Measurements from ENCODE around the gene HEATR5A.
"Not testable (repeated sequence)": the region's sequence is repeated elsewhere in the genome, so short reads cannot be mapped to it uniquely, and the experiment has no call there.

HEATR5A gene

GRCh38 chr14:31255918-31256317, 164.4 kb downstream of the HEATR5A start:
- not testable (repeated sequence) for DNase-seq

GRCh38 chr14:31255286-31255685, 165.1 kb downstream of the HEATR5A start:
- no peak for DNase-seq

DNA sequence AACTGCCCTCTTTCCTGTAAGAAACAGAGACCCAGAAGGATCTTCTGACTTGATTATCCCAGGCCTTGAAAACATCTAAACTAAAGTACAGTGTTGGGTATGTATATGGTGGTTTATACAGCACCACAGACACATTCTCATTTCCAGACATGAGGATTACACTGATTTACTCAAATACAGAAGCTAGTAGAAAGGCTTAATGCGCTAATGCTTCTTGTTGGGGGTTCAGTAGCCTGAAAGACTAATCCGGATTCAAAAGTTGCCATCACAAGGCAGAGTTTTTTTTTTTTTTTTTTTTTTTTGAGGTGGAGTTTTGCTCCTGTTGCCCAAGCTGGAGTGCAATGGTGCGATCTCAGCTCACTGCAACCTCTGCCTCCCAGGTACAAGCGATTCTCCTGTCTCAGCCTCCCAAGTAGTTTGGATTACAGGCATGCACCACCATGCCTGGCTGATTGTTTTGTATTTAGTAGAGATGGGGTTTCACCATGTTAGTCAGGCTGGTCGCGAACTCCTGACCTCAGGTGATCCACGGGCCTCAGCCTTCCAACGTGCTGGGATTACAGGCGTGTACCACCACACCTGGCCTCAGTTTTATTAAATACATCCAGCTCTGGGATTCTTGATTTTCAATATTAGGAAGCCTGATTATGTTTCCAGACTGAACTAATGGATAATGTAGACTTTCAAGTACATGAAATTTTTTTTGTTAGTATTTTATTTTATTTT, 166.4 kb downstream of the HEATR5A start:
- no peak for DNase-seq

DNA sequence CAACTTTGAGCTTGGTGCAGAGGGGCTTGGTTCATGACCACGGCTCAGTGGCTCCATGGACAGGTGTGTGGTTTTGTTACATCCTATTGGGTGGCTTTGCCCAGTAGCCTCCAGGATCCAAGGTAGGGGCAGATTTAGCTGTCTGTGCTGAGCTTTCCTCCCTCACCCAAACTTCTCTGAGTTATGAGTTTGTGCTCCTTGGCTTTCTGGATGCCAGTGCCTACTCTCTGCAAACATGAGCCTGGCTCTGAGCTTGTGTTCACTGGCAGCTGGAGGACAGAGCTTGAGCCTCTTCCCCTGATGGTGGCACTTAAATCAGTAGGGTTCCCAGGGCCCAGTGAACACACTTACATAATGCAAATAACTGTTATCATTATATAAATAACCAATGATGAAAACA, 167.5 kb downstream of the HEATR5A start:
- no peak for DNase-seq

DNA sequence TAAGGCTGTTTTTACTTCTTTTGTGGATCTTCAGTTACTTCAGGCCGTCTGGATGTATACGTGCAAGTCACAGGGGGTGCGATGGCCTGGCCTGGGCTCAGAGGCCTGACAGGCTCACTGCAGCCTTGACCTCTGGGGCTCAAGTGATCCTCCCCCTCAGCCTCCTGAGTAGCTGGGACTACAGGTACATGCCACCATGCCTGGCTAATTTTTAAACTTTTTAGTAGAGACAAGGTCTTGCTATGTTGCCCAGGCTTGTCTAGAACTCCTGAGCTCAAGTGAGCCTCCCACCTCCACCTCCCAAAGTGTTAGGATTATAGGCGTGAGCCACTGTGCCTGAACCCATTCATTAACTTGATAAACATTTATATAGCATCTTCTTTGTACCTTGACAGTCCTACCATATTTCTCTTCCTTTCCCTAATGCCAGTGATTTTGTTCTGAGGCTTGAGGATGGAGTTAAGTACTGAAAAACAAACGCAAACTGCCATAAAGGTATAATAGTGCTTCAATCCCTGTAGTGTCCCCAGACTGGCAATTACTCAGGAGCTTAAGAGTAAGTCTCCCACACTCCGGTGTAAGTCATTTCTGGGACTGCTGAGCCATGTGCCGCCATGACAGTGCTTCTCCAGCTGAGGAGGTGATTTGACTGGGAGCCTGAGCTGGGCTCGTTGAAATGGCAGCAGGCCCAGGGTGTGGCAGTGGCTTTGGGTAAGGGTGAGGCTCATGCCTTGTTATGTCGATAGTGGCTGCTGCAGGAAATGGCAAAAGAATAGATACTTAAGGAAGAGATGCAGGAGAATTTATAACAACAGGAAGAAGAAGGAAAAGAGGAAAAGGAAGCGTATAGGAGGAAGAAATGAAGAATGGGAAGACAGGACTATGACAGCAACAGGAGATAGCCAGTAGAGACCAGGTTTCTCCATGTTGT, 169.1 kb downstream of the HEATR5A start:
- DNase-seq, result no peak

DNA sequence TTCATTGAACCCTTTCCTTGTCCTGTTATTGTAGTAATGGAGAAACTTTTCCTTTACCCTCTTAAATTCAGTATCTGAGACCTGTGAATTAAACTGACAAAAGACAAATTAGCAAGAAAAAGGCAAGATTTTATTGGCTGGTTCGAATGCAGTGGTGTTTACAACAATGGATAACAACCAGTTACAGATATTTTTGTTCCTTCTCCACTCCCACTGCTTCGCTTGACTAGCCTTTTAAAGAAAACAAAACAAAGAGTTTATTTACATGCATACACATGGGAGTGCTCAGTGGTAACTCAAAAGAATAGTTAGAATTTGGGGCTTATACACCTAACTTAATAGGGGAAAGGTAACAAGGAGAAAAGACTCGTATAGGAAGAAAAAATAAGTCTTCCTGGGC, 175.7 kb downstream of the HEATR5A start:
- no peak for DNase-seq

DNA sequence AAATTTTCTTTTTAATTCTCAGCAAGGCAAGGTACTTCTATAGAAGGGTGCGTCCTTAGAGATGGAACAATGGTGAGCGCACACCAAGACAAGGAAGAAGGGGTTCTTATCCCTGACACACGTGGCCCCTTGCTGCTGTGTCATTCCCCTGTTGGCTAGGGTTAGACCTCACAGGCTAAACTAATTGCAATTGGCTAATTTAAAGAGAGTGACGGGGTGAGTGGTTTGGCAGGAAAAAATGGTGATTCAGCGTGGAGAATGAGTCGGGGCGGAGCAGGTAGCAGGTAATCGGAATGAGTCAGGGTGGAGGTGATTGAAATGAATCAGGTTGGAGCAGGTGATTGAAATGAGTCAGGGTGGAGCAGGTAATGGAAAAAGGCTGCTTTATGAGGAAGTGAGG, 176.5 kb downstream of the HEATR5A start:
- DNase-seq, result no peak

DNA sequence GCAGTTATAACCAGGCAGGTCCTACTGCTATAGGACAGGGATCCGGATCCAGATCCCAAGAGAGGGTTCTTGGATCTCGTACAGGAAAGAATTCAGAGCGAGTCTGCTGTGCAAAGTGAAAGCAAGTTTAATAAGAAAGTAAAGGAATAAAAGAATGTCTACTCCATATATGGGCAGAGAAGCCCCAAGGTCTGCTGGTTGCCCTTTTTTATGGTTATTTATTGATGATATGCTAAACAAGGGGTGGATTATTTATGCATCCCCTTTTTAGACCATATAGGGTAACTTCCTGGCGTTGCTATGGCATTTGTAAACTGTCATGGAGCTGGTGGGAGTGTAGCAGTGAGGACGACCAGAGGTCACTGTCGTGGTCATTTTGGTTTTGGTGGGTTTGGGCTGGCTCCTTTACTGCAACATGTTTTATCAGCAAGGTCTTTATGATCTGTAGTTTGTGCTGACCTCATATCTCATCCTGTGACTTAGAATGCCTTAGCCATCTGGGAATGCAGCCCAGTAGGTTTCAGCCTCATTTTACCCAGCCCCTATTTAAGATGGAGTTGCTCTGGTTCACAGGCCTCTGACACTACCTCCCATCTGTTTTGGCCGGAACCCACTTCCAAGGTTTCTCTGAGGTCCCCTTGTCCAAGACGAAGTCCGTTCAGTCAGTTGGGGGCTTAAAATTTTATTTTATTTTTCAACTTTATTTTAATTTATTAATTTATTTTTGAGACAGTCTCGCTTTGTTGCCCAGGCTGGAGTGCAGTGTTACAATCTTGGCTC, 178.0 kb downstream of the HEATR5A start:
- DNase-seq, result not testable (repeated sequence)

Measured in eye (tissue), 1 donor.